Lung microvascular endothelial cell (primary cell): ENCODE measurements around the gene USP6. TPM values are rescaled to one million over a fixed set of nuclear protein-coding genes. Genes with fewer than 3 reads are reported as not detected.
A peak's percentile ranks its signal among the peaks of the same experiment; 100 is the strongest.
"Not testable (repeated sequence)": the region's sequence is repeated elsewhere in the genome, so short reads cannot be mapped to it uniquely, and the experiment has no call there.

Experiments used
- DNase-seq, 2 donors: peaks; one replicate each; pipeline versions ENCODE4 v3.0.0 to v3.0.0-alpha.2; 2010; ENCODE audit warnings: low read depth in 2 of 2
- total RNA-seq: library from RNA; depleted of rRNA; stranded (reverse); fragments of >200 nt; gene quantifications from 2 replicates; pipeline ENCODE4 v1.2.1, GENCODE V29; 2014

USP6 gene
- under 0.01 TPM in 1 of 2 replicates, not detected in the other for total RNA-seq

DNA sequence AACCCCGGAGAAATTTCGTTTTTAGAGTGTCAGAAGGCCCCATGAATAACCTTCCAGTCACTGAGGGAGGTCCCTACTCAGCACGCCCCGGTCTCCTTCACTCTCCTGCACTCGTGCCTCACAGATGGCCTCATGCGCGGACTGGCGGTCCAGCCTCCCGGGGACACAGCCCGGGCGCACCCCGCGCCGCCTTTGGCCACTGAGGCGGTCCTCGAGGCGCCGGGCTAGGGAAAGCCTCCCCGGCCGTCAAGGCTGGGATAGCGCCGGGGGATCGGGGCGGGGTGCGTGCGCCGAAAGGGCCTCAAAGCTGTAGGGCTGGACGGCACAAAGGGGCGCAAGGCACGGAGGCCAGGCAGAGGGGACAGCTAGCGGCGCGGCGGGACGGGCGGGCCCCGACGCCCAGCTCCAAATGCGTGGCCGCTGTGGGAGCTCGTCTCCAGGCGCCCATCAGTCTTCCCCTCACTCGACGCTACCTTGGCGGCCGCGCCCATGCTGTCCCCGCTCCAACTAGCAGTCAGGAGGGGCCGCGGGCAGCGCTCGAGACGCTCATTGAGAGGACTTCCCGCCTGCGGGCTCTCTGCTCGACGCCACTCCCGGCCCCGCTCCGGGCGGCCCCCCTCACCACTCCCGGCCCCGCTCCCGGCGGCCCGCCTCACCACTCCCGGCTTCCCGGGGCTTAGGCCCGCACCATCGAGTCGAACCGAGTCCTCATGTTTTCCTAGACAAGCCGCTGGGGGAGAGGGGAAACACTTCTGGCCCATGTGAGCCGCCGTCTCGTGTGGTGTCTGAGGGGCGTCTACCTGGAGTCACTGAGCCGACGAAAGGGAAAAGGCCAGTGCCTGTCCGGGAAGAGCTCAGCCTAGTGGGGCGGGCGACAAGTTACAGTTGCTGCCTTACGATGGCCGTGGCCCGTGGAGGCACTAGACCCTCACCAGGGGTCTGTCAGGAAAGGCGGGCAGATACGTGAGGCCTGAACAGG, at the start of gene USP6:
USP6 (plus strand) TSS at position 360 of the 979 bp plus-strand sequence. CDS start 14,336 bp downstream, outside the sequence.
- no peak for DNase-seq

DNA sequence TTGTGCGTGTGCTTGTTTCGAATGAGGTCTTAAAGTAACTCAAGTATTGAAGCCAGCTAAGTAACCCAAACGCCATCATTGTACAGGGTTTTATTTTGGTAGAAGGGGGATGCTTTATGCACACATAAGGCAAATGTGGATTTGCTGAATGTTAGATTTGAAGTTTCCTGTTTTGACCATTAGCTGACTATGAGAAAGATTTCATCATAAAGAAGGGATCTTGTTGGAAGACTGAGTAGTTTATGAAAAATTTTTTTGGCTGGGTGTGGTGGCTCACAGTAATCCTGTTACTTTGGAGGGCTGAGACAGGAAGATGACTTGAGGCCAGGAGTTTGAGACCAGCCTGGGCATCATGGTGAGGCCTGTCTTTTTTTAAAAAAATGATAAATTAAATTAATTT, 47.6 kb upstream of the USP6 start:
- no peak for DNase-seq

DNA sequence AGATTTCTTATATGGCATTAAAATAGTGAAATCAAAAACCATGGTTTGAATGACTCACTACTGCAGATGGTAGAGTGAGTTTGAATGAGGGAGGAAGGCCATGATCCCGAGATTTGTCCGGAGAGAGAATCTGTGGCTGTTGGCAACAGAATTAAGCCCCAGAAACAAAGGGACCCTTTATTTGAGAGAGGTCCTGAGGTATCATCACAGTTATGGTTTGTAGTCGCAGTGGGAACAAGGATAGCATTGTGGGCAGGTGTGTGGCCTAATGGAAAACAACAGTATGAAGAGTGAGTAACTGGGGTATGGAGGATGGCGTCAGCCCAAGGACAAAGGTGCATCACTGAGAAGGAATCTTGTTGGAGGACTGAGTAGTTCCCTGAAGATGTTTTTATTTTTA, 46.1 kb upstream of the USP6 start:
- DNase-seq: no peak

DNA sequence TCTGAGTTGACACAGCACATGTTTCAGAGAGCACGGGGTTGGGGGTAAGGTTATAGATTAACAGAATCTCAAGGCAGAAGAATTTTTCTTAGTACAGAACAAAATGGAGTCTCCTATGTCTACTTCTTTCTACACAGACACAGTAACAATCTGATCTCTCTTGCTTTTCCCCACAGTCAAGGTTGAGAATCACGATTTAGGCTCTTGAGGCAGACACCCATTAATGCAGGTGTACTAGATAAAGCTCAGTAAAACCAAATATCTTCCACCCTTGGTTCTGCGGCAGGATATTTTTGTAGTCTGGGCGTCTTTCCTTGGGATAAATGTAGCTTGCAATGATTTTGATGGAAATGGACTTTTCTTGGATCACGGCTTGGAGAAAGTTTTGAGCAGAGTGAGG, 40.4 kb upstream of the USP6 start:
- DNase-seq: not testable (repeated sequence)

- DNase-seq: not testable (repeated sequence)
Measured at GRCh38 chr17:5077275-5077674, 38.6 kb upstream of the USP6 start.

- DNase-seq: no peak
Measured at GRCh38 chr17:5077781-5078105, 38.1 kb upstream of the USP6 start.

DNA sequence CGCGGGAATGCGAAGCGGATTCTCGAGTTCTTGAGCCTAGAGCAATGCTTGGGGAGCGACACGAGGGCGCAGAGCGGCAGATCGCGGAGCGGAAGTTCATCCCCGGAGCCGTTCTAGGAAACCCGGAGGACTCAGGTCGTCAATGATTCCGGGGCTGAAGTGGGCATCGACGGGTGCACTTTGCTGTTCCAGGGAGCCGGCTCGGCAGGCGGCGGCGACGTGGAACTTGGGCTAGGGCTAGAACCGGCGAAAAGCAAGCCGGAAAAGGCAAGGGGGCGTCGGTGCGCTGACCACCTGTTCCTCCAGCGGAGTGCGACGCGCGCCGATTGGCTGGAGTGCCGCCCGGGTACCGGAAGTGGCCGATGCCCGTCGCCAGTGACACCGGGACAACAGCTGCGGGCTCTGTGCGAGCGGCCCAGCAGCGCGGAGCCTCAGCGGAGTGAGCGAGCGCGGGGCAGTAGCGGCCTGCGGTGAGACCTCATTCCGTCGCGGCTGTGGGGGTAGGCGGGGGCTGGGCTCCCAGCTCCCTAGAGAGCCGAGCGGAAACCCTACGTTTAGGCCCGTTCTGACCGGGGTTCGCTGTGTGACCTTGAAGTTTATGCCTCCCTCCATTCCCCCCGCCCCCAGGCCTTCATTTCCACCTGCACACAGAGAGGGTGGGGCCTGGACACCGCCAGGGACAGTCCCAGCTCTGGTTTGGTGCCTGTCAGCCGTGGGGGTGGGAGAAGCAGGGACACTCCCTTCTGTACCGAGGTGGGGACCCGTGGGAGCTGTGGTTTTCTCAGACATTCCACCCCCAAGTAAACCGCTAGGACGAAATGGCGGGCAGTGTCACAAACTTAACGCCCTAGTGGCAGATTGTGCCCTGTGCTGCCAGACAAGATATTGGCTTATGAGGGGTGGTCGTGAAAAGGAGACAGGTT, 37.5 kb upstream of the USP6 start, which contains the start of gene ZFP3:
ZFP3 (plus strand) TSS at position 362 of the 923 bp plus-strand sequence. CDS start 13,038 bp downstream, outside the sequence.
- peak; percentile 75 to 80 for DNase-seq

DNA sequence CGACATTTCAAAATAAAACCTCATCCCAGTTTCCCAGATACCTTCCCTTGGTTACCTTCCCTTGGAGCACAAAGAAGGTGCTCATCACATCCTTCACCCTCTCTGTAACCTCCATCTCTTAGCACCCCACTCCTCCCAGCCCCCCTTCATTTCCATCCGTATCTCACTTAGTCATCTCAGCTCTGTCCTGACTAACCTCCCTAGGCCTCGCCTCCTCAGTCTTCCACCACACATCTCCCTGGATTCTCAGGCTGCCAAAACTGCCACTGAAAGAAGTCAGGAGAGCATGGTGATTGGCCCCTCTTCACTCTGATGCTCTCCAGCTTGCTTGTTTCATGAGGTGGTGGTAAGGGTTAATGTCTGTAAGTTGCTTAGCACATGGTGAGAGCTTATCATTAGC, 35.2 kb upstream of the USP6 start:
- no peak for DNase-seq

DNA sequence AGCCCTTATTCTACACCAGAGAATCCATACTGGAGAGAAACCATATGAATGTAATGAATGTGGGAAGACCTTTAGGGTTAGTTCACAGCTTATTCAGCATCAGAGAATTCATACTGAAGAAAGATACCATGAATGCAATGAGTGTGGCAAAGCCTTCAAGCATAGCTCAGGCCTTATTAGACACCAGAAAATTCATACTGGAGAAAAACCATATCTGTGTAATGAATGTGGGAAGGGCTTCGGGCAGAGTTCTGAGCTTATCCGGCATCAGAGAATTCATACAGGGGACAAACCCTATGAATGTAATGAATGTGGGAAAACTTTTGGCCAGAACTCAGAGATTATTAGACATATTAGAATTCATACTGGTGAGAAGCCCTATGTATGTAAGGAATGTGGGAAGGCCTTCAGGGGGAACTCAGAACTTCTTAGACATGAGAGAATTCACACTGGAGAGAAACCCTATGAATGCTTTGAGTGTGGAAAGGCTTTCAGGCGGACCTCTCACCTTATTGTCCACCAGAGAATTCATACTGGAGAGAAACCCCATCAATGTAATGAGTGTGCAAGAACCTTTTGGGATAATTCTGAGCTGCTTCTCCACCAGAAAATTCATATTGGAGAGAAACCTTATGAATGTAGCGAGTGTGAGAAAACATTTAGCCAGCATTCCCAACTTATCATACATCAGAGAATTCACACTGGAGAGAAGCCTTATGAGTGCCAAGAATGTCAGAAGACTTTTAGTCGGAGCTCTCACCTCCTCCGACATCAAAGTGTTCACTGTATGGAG, 23.4 kb upstream of the USP6 start:
- DNase-seq: no peak

- DNase-seq: no peak
Measured at GRCh38 chr17:5096731-5097100, 19.1 kb upstream of the USP6 start.

- DNase-seq: no peak
Measured at GRCh38 chr17:5097101-5097834, 18.6 kb upstream of the USP6 start.

DNA sequence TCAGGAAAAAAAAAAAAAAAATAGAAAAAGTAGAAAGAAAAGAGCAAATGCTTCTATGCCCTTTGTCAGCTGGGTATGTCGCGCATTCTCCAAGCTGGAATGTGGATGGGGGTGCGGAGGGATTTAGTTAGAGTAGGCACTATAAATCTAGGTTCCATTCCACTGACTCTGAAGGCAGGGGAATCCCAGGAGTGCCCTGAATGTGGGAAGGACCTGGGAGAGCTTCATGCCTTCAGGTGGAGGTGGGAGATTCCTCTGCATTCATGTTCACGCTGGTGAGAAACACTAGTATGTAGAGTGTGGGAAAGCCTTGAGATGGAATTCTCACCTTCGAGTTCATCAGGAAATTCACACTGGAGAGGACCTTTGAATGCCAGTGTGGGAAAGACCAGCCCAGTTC, 16.6 kb upstream of the USP6 start:
- no peak for DNase-seq

DNA sequence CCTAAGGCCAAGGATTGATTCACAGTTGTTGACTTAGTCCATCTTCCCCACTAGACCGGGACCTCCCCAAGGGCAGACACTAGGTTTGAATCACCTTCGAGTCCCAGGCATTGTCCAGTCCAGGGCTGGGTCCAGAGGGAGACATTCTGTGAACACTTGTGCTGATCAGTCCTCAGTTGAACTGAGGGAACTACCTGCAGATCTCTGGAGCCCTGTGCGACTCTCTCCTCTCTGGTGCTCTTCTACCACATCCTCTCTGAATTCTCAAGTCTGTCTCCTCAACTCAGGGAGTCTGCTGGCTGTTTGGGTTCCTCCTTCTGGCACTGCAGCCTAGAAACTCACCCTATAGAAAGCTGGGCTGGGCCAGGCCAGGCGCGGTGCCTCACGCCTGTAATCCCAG, 15.0 kb upstream of the USP6 start:
- no peak for DNase-seq

GRCh38 chr17:5110816-5111215, 5.0 kb upstream of the USP6 start:
- no peak for DNase-seq

DNA sequence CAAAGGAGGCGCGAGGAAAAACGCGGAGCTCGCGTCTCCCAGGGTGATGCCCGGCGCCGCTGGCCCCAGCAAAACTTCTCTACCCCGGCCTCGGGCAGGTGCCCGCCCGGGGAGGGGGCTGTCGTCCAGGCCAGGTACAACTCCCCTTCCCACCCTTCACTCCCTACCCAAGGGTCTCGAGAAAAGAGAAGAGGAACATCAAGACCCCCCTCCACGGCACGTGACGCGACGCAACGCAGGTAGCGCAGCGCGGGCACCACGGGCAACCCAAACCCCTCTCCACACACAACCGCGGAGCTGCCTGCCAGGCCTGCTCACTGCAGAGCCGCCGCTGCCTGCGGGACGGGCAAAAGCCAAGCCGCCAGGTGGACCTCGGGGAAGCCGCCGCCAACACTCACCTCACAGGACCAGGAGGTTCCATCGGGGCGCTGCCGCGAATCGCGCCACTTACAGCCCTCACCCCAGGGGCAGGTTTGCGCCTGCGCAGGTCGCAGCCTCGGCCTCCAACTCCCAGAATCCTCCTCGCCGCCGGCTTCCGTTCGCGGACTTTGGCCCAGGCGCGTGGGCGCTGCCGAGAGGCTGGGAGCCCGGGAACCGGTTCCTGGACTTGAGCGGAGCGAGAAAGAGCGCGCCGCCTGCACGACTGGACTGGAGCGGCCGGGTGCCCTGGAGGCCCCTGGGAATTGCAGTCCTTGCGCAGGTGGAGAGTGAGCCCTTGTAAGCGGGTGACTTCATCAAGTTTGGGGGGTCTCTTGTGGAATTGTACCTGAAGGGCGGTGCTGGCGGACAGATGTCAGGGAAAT, 4.2 kb upstream of the USP6 start, which contains the start of gene ZNF232:
ZNF232 (minus strand) TSS at position 477 of the 803 bp plus-strand sequence; CDS start at position 421, 56 bp downstream.
- DNase-seq: peak; percentile 90 to 95

DNA sequence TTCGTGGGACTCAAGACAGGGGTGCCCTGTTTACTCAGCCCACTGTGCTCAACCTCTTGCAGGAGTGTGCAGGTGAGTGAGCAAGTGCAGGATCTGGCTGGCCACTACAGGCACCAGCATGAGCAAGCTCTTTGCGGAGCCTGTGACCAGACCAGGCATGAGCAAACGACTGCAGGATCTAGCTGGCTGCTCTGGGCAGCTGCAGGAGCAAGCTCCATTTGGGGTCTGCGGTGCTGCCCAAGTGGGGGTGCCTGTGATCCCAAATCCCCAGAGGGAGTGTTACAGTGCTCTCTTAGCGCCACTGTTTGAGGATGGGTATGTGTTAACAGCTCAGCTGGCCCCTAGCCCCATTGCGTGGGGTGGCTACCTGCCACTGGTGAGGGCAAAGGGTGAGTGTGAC, 2.4 kb downstream of the USP6 start:
- no peak for DNase-seq

GRCh38 chr17:5120036-5120435, 4.2 kb downstream of the USP6 start:
- no peak for DNase-seq

- not testable (repeated sequence) for DNase-seq
Measured at GRCh38 chr17:5120436-5121185, 4.8 kb downstream of the USP6 start.
